Gastroesophageal sphincter (tissue), 3 donors: ENCODE measurements around the gene GLB1L2.

ENCODE experiments used
- CTCF ChIP-seq, 4 experiments: fragments of 200-600 bp in 2 of 4; fragments of 450-650 bp in 2 of 4; sonication (generic) in 1 of 4; IDR thresholded peaks; one replicate each; pipeline ENCODE4 v1.5.1; 2017 to 2019; ENCODE audit warnings: antibody characterized with exemption in 4 of 4, mild to moderate bottlenecking in 2 of 4, moderate library complexity in 2 of 4
- EP300 ChIP-seq: sonication (generic); formaldehyde crosslinking; IDR thresholded peaks from one replicate; pipeline ENCODE4 v1.6.1; 2017; ENCODE audit warnings: antibody characterized with exemption, mild to moderate bottlenecking
- POLR2A ChIP-seq, 2 donors: fragments of 450-650 bp; IDR thresholded peaks; one replicate each; pipeline ENCODE4 v1.6.1; 2017; ENCODE audit warnings: antibody characterized with exemption in 2 of 2, mild to moderate bottlenecking in 2 of 2, moderate library complexity in 1 of 2
- POLR2AphosphoS5 ChIP-seq: sonication (generic); formaldehyde crosslinking; IDR thresholded peaks from one replicate; pipeline ENCODE4 v1.6.1; 2017; ENCODE audit warnings: antibody characterized with exemption

GRCh38 chr11:134392953-134393615 is 61.3 kb downstream of the GLB1L2 start:
- TF ChIP-seq CTCF (IDR thresholded peaks at IDR 0.05) (no peak), POLR2AphosphoS5 (no peak), POLR2A (IDR thresholded peaks at IDR 0.05) (no peak), EP300 (no peak)
